Activated CD8-positive, alpha-beta T cell treated with anti-CD3 and anti-CD28 coated beads for 36 hours (primary cell): Measurements from ENCODE around the gene FUZ. TPM values are rescaled to one million over a fixed set of nuclear protein-coding genes. Genes with fewer than 3 reads are reported as not detected.

Experiments used
- microRNA-seq: library from miRNA; unstranded; fragments of <30 nt; microRNA quantifications from one replicate; pipeline ENCODE4 v1.2.0, GENCODE V29; 2022; ENCODE audit warnings: borderline microRNAs expressed, borderline replicate concordance
- total RNA-seq, 2 experiments: library from RNA; stranded (reverse); gene quantifications; one replicate each; pipeline ENCODE4 v1.2.3, GENCODE V29; 2021

The FUZ gene
- total RNA-seq, 2 experiments from 2014 or later = 23.5 to 24.1 TPM

Small RNA genes within 50 kb of the gene (microRNA-seq; reads per million reads assigned to microRNA genes)
- gene MIR4749 (1.5 reads per million), gene MIR6799 (not detected), gene MIR6800 (not detected)

Other genes with a start within 250 kb of the FUZ start
- 10 to 100 TPM; 75.6 to 79.4 TPM for gene NOSIP, start 232.7 kb downstream of the FUZ start, total RNA-seq
- 1 to 10 TPM; 1.5 TPM for gene PRRG2, start 232.0 kb downstream of the FUZ start, total RNA-seq
- gene PRR12, start 222.1 kb downstream of the FUZ start, total RNA-seq = 10 to 100 TPM; 16.0 to 17.8 TPM
- gene RRAS, start 173.1 kb downstream of the FUZ start, total RNA-seq = 1 to 10 TPM; 6.3 to 7.1 TPM
- 10 to 100 TPM; 54.5 to 57.2 TPM for gene SCAF1, start 171.1 kb downstream of the FUZ start, total RNA-seq
- 100 to 1,000 TPM in 1 of 2 experiments, 10 to 100 TPM in 1; 90.8 to 108 TPM for gene IRF3, start 147.4 kb downstream of the FUZ start, total RNA-seq
- 10 to 100 TPM; 63.4 to 64.6 TPM for gene BCL2L12, start 147.4 kb downstream of the FUZ start, total RNA-seq
- gene PRMT1, start 136.0 kb downstream of the FUZ start, total RNA-seq = 100 to 1,000 TPM; 419 to 437 TPM
- gene ADM5, start 123.7 kb downstream of the FUZ start, total RNA-seq = 1 to 10 TPM; 5.2 to 6.2 TPM
- 1 to 10 TPM in 1 of 2 experiments, under 1 TPM in 1; 0.69 to 1.0 TPM for gene CPT1C, start 122.2 kb downstream of the FUZ start, total RNA-seq
- under 1 TPM; 0.50 to 0.81 TPM for gene TSKS, start 50.0 kb downstream of the FUZ start, total RNA-seq
- 10 to 100 TPM; 83.4 to 84.5 TPM for gene AP2A1, start 46.3 kb downstream of the FUZ start, total RNA-seq
- 10 to 100 TPM; 35.7 to 38.7 TPM for gene MED25, start 5.0 kb upstream of the FUZ start, total RNA-seq
- 10 to 100 TPM; 87.4 to 88.5 TPM for gene PTOV1, start 37.9 kb upstream of the FUZ start, total RNA-seq
- gene PNKP, start 54.3 kb upstream of the FUZ start, total RNA-seq = 10 to 100 TPM; 58.8 to 65.9 TPM
- gene AKT1S1, start 64.1 kb upstream of the FUZ start, total RNA-seq = 10 to 100 TPM; 17.5 to 19.5 TPM
- 10 to 100 TPM; 26.6 to 26.8 TPM for gene TBC1D17, start 64.4 kb upstream of the FUZ start, total RNA-seq
- 10 to 100 TPM; 16.1 to 16.2 TPM for gene IL4I1, start 83.6 kb upstream of the FUZ start, total RNA-seq
- gene ATF5, start 115.9 kb upstream of the FUZ start, total RNA-seq = 10 to 100 TPM; 11.8 TPM
- gene NUP62, start 116.2 kb upstream of the FUZ start, total RNA-seq = 100 to 1,000 TPM; 113 to 119 TPM
- not detected for gene SIGLEC11, start 147.9 kb upstream of the FUZ start, total RNA-seq
- 10 to 100 TPM; 37.4 to 38.0 TPM for gene VRK3, start 212.1 kb upstream of the FUZ start, total RNA-seq
- 1 to 10 TPM; 8.9 to 9.2 TPM for gene ZNF473, start 212.7 kb upstream of the FUZ start, total RNA-seq